ENCODE data around the gene ZIC4. TPM values are rescaled to one million over a fixed set of nuclear protein-coding genes. Genes with fewer than 3 reads are reported as not detected.

Gene ZIC4
- total and polyA plus RNA-seq, 10 of the 15 experiments (the other 5 are each of a cell fraction or from before 2014, with no cell fraction given): not detected

DNA sequence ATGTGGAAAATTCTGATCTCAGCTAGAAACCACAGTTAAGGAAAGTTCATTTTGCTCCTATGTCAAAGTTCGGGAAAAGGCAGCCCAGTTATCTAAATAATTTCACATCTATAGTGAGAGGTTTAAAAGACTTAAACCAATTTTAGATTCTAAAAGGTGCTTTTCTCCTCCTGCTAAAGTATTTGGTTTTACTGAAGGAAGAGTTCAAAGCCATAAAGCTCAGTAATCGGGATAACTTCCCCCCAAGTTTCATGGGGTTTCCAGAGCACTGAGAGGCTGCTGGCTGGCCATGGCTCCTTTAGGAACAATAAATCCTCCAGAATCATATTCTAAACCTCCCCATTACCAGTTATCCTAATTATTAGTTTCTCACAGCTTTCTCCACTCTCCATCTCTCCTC lies 38.2 kb downstream of the ZIC4 start:
- Histone ChIP-seq H3K4me3 (no peak overlapping the region), H3K9me3 (replicated peaks; ENCODE audit: control insufficient read depth, insufficient read depth, low read length) (no peaks in the 10 kb centered on the region; the same call in 2 of the 3 replicates), H3K79me2 (ENCODE audit: control insufficient read depth, insufficient read depth, low read length) (no peaks in the 10 kb centered on the region), H3K27ac (ENCODE audit: control insufficient read depth, insufficient read depth) (no peak overlapping the region), H3K27me3 (replicated peaks in 1 of 2; ENCODE audit: control insufficient read depth in 2 of 2, insufficient read depth in 2 of 2, low read length in 1 of 2) (peaks cover 1 to 30% of the 10 kb centered on the region in 2 experiments), H3K36me3 (ENCODE audit: control insufficient read depth in 2 of 2, insufficient read depth in 2 of 2, low read length in 1 of 2) (no peaks in the 10 kb centered on the region), H3K9ac (ENCODE audit: control insufficient read depth, insufficient read depth, low read length) (no peak overlapping the region), H3K4me2 (ENCODE audit: control insufficient read depth, insufficient read depth) (no peak overlapping the region), H2AFZ (ENCODE audit: control insufficient read depth, low read depth, low read length) (no peak overlapping the region), H3K4me1 (ENCODE audit: control insufficient read depth, insufficient read depth, low read length) (no peaks in the 10 kb centered on the region), H4K20me1 (ENCODE audit: control insufficient read depth, insufficient read depth) (no peaks in the 10 kb centered on the region)
- ChIA-PET RAD21 (ENCODE audit: unreplicated experiment) (no interaction called here), POLR2A (no interaction called here), CTCF (interaction anchor here (1.2 kb wide), 1 partner anchor 15 kb away, joined by 3 read pairs; no protein-coding TSS in a partner anchor), SMC1A (ENCODE audit: uncharacterized antibody, unreplicated experiment) (interaction anchor here (1.4 kb wide), 1 partner anchor 708 kb away, joined by 3 read pairs; no protein-coding TSS in a partner anchor)
- BruUV-seq (replicated peaks): no TSS peak
- intact Hi-C loops (cut with micrococcal nuclease; ENCODE audit: unreplicated experiment): loop anchor here (10.0 kb wide), 1 partner anchor 1017 kb away; no protein-coding TSS in a partner anchor
- TF ChIP-seq CHD4 (IDR thresholded peaks at IDR 0.05) (no peak), CBX5 (IDR thresholded peaks at IDR 0.05; ENCODE audit: low read depth) (no peak), NFYB (IDR thresholded peaks at IDR 0.05; ENCODE audit: insufficient read depth, low read depth, low read length) (no peak), JUND (IDR thresholded peaks at IDR 0.05; ENCODE audit: low read depth, low read length) (no peak), SP1 (IDR thresholded peaks at IDR 0.05; ENCODE audit: low read depth, low read length) (no peak), ZNF207 (IDR thresholded peaks at IDR 0.05; ENCODE audit: borderline replicate concordance) (no peak), HDGF (IDR thresholded peaks at IDR 0.05) (no peak), NR2C2 (IDR thresholded peaks at IDR 0.05; ENCODE audit: borderline replicate concordance, control insufficient read depth, insufficient read length, low read depth) (no peak), JUNB (IDR thresholded peaks at IDR 0.05) (no peak)
- TF ChIP-seq, protein P1, sequence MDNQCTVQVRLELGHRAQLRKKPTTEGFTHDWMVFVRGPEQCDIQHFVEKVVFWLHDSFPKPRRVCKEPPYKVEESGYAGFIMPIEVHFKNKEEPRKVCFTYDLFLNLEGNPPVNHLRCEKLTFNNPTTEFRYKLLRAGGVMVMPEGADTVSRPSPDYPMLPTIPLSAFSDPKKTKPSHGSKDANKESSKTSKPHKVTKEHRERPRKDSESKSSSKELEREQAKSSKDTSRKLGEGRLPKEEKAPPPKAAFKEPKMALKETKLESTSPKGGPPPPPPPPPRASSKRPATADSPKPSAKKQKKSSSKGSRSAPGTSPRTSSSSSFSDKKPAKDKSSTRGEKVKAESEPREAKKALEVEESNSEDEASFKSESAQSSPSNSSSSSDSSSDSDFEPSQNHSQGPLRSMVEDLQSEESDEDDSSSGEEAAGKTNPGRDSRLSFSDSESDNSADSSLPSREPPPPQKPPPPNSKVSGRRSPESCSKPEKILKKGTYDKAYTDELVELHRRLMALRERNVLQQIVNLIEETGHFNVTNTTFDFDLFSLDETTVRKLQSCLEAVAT (IDR thresholded peaks at IDR 0.05): no peak
- TF ChIP-seq, protein P2, sequence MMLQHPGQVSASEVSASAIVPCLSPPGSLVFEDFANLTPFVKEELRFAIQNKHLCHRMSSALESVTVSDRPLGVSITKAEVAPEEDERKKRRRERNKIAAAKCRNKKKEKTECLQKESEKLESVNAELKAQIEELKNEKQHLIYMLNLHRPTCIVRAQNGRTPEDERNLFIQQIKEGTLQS (IDR thresholded peaks at IDR 0.05; ENCODE audit: borderline replicate concordance, extremely low read depth, low read depth, low read length): no peak
- TF ChIP-seq, protein P3, sequence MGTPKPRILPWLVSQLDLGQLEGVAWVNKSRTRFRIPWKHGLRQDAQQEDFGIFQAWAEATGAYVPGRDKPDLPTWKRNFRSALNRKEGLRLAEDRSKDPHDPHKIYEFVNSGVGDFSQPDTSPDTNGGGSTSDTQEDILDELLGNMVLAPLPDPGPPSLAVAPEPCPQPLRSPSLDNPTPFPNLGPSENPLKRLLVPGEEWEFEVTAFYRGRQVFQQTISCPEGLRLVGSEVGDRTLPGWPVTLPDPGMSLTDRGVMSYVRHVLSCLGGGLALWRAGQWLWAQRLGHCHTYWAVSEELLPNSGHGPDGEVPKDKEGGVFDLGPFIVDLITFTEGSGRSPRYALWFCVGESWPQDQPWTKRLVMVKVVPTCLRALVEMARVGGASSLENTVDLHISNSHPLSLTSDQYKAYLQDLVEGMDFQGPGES (IDR thresholded peaks at IDR 0.05): no peak
- ATAC-seq (no peak), FAIRE-seq (no peak), DNase-seq (ENCODE audit: low read depth, low spot score) (no peak)
- in situ Hi-C loops (cut with MboI): no loop called here
- 36% methylated on average over 2 of the region's 2 CpGs for WGBS (ENCODE audit: insufficient coverage, insufficient replicate concordance, low lambda C conversion rate, missing lambda C conversion rate)

Measured in GM12878 (cell line).